Measurements from ENCODE around the gene F2.

GRCh38 chr11:46762248-46762647 lies 43.2 kb downstream of the F2 start:
- TF ChIP-seq SPI1 (IDR thresholded peaks at IDR 0.05; ENCODE audit: borderline replicate concordance, low read depth) (no peak), CTCF (IDR thresholded peaks at IDR 0.05; ENCODE audit: insufficient read depth, low read length) (no peak), REST (IDR thresholded peaks at IDR 0.05; ENCODE audit: insufficient replicate concordance, low read depth) (no peak)
